Activated CD8-positive, alpha-beta memory T cell treated with anti-CD3 and anti-CD28 coated beads, Interleukin-2, amount 50 U/mL, for 48 hours (primary cell): ENCODE measurements around the gene PPL.

Source experiments
- DNase-seq: peaks from one replicate; pipeline ENCODE4 v3.0.0-alpha.2; 2020

PPL gene

DNA sequence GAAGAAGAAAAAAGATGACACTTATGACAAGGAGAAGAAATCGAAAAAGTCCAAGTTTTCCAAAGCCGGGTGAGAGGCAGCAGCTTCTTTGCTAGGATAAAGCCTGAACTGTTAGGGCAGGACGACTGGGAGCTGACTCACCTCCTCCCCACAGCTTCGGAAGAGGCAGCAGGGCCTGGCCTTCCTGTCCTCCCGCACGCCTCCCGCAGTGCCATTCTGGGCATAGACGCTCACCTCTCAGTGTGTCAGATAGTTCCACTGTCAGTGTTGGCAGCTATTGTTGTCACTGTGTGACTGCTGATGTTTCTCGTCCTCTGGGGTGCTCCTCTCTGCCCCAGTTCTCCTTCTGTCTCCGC is 77.1 kb downstream of the PPL start:
- no peak for DNase-seq

DNA sequence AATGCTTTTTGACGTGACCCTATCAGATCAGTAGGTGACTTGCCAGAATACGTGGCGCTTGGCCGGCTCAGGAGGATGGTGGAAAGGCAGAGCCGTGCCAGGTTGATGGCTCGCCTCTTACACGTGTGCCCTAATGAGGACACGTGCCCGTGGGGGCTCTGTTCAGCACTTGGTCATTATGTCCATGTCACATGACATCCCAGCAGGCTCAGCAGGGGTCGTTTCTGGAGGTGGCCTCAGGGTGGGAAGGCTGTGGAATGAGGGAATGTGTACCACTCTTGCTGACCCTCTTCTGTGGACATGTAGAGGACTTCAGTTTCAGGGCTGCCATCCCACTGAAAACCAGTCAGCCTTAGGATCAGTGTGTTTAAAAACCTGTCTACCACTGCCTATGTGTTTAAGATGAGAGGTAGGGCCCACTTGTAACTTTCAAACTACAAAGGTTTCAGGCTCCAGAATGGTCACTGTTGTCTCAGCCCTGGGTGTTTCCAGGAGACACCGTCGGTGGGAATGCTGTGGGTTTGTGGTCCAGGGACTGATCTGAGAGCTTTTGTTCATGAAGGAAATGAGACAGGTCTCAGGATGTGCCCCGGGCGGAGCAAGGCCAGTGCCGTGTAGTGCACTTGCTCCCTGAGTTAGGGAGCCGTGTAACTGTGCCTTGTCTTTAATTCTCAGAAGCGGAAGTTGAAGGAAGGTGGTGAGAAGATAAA is 77.6 kb downstream of the PPL start:
- no peak for DNase-seq

DNA sequence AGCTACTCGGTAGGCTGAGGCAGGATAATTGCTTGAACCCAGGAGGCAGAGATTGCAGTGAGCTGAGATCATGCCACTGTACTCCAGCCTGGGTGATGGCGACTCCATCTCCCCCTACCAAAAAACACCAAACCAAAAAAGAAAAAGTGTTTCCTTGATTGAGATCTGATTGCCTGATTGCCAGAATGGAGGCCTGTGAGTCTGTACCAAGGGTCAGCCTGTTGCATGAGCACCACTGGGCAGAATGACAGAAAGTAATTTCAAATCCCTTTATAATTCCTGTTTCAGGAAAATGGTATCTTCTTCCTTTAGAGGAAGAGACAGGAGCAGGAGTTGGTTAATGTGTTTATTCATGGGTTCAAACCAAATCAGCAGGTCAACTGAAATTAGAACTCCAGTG is 81.1 kb downstream of the PPL start:
- no peak for DNase-seq

DNA sequence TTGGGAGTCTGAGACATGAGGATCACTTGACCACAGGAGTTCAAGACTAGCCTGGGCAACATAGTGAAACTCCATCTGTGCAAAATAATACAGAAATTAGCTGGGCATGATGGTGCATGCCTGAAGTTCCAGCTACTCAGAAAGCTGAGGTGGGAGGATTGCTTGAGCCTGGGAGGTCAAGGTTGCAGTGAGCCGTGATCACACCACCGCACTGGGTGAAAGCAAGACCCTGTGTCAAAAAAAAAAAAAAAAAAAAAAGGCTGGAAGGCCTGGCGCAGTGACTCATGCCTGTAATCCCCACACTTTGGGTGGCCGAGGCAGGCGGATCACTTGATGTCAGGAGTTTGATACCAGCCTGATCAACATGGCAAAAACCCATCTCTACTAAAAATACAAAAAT is 81.6 kb downstream of the PPL start:
- no peak for DNase-seq

DNA sequence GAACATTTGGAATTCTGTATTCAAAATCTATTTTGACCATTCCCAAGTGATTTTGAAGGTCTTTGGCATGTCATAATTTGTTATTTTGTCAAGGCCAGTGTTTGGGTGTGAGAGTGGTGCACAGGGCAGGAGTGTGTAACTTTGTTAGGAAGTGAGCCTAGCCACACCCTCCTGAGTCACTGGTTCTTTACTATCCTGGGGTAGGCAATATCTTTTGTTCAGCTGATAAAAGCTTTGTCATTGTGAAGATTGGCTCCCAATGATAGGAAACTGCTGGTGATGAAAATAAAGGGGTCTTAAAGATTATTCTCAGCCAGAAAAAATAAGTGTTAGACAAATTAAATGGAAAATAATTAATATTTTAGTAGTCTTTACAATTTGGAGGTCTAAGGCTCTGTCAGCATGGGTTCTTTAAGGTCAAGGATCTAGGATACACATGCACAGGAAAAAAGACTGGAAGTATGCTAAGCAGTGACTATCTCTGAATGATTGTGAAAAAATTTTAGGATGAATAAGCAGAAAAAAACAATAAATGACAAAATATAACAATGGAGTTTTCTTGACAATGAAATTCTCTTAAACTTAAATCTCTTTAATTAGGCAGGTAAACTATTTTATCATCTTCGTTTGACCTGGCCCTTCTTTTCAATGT is 84.6 kb downstream of the PPL start:
- DNase-seq, result no peak

DNA sequence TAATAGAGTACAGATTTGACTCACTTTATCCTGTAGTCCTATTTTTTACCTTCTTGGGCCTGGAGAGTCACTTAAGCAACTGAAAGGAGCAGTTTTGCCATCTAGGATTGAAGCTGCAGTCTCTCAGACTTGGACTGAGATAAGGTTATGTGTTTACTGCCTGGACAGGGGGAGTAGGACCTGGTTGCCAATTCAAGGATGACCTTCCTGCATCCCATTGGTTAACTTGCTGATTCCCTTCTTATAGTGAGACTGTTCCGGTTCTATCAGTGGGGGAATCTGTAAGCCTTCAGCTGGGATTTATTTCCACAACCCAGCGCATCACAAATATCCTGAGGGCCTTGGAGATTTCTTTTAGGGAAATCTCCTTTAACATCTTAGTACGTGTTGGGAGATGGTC is 86.7 kb downstream of the PPL start:
- no peak for DNase-seq

DNA sequence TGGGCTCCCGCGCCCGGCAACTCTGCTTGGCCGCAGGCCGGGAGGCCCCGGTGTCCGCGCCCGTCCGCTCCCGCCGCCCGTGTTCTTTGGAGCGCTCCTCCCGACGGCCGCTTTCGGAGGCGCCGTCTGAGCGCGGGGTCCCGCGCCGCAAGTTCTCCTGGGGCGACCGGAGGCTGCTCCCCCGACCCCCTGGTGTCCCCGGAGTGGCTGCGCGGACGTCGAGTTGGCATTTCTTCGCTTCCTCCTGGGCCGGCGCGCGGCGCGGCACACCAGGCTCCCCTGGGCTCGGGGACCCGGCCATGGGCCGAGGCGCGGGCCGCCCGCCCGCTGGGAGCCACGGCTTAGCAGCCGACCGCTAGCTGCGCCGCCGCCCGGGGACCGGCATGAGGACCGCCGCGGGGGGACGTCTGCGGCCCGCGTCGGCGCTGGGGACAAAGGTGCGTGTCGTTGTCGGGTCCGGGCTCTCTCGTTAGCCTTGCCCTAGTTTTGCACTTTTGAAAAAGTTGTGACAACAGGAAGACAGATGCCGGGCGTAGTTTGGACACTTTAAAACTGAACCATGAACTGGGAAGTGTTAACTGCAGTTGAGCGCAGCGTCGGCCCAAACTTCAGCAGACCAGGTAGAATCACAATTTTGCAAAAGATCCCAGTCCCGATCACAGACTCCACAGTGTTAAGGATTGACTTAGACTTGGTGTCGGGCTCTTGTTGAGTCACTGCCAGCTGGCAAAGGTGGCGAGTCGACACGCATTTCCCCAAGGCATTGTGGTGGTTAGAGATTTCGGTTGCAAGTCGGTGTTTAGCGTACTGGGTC is 89.0 kb downstream of the PPL start:
- DNase-seq, result peak; percentile 69

DNA sequence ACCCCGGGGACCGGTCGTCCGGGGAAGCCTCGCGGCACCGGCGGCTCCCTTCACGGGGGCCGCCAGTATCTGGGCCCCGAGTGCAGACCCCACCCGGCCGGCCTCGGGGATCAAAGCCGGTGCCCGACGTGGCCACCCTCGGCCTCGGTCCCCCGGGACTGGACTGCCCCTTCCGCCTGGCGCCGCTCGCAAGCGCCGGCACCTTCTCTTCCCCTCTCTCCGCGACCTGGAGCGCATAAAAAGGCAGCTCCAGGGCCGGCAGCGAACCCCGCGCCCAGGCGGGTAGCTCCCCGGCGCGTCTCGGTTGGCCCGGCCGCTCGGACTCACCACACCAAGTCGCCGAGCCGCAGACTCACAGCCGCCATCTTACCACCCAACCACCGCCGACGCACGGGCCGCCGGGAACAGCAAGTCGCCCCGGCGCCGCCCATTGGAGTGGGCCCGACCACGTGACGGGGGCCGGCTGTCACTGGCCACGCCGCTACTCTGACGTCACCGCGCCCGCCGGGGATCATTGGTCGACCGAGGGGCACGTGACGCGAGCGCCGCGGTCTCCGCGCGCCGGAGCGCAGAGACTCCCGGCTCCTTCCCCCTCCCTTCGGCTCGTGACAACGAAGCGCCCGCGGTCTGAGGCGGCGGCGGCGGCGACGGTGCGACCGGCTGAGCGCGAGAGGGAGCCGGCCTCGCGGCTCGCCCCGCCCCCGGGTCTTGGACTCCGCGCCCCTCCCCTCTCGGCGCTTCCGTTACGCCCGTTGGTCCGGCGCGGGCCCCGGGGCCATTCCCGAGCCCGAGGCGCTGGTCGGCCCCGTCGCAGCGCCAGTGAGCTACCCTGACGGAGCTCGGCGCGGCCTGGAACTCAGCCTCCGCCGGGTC is 89.8 kb downstream of the PPL start, which contains the start of the genes GLYR1 and UBN1:
Gene GLYR1, minus strand, starts transcription at position 388 of the 873 bp plus-strand sequence. Its CDS starts 23 bp downstream, at position 365.
Gene UBN1, plus strand, starts transcription at position 581 of the 873 bp plus-strand sequence. CDS start 5,437 bp downstream, outside the sequence.
- DNase-seq, result peak; percentile 100

DNA sequence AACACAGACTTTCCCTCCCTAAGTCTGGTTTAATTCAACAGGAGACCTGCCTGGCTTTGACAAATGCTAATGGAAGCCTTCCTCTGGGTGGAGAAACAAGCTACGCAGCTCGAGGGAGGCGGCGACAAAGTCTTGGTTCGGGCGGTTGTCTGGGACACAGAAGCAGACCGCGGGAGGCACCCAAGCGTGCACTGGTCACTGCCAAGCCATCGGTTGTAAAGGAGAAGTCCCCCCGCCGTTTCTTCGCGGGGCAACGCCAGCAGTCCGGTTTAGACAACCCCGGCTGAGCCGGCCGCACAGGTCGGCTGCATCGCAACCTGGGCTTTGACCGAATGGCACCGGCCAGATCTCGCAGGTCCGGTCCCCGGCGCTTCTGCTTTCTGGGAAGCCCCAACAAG is 90.4 kb downstream of the PPL start:
- peak; percentile 67 for DNase-seq

DNA sequence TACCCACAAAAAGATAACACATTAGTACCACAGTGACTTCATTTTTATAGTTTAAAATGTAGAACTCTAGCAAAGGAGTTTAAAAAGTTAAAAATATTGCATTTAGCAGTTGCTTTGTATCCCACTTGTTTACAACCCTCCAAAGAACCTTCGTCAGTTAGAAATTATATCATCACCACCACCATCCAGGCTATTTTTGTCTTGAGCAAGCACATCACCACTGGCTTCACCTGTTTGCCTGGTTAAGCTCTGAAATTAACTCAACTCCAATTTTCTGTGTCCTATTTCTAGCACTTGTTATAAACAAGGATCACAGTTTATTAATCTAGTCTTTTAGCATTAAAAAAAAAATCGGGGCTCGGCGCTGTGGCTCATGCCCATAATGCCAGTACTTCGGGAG is 96.0 kb downstream of the PPL start:
- no peak for DNase-seq

DNA sequence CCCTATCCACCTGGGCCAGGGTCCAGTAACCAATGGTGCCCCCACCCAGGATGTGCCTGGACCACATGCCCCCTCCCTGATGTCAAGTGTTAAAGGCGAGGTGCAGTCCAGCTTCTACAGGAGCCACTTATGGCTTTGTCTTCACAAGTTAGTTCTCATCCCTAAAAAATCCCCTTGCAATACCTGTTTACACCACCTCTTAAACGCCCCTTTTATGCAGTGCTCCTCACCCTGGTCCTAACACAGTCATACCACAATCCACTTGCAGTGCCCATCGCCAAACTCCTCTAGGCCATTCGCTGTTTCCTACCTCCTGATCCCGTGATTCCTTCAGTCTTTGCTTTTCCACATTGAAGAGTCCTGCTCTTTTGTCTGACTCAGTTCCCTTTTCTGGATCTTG is 97.0 kb downstream of the PPL start:
- no peak for DNase-seq

DNA sequence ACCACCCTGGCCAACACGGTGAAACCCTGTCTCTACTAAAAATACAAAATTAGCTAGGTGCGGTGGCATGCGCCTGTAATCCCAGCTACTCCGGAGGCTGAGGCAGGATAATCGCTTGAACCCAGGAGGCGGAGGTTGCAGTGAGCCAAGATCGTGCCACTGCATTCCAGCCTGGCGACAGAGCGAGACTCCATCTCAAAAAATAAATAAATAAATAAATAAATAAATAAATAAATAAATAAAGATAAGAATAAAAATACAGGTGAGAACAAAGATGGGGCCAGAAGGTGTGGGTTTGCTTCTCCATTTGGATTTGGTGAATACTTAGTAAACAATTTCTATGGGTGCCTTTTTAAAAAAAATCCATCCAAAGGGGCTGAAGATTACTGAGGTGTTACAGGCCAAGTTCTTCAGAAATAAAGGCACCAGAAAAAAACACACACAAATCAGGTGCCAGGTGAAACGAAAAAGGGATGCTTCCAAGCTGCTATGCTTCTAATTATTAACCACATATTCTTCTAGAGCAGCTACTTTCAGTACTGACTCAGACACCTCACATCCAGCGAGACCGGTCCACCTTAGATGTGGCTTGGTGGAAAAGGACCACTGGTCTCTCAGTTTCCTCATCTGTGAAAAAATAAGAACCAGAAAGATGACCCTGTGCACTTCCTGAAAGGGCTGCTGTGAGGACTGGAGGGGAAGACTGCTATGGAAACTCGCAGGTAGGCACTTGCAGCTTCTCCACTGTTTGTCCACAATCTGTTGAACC is 99.0 kb downstream of the PPL start:
- DNase-seq, result no peak

DNA sequence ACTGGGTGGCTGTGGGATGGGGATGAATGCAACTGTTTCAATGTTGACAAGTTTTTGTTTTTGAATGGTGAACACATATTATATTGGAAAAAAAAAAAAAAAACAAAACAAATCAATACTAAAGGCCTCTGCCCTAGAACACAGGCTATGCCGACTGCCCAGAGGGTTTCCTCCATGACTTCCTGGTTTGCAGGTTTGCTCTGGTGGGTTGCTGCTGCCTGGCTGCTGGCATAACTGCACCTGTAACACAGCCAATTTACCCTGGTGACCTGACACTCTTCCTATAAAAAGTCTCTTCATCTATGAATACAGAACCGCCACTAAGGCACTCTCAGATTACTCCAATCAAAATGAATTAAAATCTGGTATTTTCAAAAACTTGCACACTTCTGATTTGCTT is 100.2 kb downstream of the PPL start:
- DNase-seq, result no peak

DNA sequence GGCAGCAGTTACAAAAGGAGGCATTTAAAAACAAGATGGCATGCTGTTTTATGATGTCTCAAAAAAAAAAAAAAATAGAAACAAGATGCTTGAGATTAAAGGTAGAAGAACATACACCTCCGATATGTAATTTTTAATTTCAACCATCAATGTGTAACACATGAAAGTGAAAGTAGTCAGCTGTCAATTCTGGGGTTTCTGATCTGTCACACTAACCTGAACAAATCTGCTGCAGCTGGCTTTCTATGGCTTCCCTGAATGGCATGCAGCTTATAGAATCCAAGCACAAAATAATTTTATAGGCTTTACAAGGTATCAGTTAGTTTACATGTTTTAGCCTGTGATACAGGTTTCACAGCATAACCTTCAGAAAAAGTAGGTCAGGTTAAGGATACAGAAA is 103.4 kb downstream of the PPL start:
- no peak for DNase-seq

DNA sequence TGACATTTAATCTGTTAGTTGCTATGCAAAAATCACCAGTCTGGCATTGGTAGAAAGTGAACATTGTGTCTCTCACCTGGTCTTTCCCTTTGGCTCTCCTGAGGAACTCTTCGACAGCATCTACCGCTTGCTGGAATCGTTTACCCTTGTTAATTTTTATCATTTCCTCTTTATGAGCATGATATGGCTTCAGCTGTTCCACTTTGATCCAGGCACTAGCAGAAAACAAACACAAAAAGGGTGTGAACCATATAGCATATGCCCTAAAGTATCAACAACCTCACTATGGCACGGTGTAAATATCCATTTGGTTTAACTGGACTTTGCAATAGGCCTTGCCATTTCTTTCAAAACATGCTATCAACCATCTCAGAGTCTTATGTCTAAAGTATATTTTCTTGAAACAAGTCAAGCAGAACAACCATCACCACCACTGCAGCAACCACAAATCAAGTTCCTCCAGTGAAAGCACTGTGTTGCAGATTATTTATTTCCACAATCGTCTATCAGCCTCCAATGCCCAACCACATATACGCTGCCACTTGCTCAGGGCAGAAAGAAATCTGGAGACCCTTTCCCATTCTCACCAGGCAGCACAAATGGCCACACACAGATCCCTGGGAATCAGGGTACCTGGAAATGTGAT is 104.1 kb downstream of the PPL start:
- DNase-seq, result no peak
